ENCODE data around the gene TSPAN9.

Gene TSPAN9

DNA sequence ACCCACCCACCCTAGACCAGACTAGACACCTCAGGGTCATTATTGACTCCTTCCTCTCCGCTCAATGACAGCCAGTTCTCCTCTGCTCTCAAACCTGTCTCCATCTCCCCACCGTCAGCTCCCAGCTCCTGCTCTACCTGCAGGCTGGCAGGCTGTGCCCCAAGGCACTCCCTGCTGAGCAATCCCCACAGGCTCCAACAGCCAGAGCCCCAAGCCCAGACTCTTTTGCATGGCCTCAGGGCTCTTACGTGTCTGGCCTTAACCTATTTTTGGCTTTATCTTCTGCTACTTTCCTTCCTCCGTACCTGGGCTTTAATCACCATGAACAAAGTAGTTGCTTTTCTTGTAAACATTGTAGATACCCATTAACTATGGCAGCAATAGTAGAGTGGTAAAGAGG, 250.9 kb downstream of the TSPAN9 start:
- DNase-seq: no peak

DNA sequence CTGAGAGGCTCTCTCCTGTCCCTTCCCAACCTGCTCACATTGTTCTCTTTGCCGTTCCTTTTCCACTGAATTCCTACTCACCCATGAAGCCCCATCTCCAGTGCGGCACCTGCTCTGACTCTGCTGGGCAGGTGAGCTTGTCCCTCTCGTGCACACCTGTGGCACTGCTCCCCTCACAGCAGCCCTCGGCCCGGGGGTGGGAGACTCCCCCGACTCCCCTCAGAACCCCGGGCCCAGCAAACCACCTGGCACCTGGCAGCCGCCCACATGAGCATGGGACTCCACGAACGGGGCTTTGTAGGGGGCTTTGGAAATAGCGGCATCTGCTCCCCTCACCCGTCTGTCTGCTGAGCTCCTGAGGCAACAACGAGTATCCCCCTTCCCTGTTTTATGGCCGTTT, 251.4 kb downstream of the TSPAN9 start:
- no peak for DNase-seq

DNA sequence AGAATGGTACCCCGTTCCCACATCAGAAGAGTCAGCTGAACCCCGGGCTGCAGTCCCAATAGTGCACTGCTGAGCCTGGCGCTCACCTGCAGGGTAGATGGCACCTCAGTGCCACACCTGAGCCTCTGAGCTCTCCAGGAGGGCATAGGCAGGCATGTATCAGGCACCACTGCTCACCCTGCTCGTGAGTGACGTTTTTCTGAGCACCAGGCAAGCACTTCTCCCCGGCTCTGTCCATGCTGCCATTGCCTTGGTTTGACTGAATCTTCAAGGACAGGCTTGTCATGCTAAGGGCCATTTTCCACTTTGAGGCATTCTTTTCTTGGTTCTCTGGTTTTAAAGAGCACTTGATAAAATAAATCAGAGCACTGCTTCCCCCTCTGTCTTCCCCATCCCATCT, 252.2 kb downstream of the TSPAN9 start:
- DNase-seq: no peak

DNA sequence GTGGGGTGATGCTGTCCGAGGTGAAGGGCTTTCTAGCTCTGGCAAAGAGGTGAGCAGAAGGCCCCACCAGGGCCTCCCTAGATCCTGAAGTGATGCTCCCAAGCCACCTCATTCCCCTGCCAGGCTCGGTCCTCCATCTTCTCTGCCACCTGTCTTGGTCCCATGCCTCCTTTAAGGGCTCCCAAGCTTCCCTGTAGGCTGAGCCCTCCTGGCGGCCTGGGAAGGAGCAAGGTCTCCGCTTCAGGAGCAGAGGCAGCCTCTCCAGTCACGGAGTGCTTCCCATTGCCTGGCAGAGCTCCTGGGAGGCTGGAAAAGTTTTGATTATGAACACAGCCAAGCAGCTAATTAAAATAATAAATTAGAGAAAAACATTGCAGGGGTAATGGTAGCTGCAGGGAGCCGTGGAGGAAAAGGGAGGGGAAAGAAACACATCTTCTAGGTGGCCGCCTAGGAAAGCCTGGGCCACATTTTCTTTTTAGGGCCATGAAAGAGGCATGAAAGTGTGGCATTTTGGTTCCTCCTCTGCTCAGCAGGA, 253.9 kb downstream of the TSPAN9 start:
- DNase-seq: no peak

DNA sequence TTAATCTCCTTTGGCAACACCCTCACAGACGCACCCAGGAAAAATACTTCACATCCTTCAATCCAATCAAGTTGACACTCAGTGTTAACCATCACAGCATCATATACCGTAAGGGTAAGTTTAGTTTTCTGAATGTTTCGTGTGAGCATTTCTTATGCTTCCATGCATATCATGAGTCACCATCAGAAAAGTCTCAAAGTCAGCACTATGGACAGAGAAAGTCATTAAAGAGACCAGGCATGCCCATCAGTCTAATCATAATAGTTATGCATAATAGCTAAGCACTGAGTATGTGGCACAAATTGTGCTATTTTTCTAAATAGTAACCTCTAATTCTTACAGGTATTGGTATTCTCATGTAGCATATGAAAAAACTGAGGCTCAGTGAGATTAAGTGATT, 255.0 kb downstream of the TSPAN9 start:
- no peak for DNase-seq

DNA sequence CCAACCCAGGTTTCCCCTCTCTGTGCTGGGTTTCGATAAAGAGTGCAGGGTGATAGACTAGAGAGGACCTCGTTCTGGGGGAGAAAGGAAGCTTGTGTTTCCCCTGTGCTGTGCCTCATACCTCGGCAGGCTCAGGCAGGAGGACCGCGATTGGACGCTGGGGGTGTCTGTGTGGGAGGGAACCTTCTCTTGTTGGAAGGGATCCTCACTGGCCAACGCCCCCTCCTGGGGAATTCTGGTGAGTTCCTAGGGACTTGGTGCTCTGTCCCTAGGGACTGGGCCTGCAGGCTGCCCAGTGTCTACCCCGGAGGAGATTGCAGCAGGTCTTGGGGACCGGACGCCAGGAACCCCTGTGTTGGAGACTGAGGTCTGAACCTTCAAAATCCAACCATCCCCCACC, 256.4 kb downstream of the TSPAN9 start:
- DNase-seq: no peak

DNA sequence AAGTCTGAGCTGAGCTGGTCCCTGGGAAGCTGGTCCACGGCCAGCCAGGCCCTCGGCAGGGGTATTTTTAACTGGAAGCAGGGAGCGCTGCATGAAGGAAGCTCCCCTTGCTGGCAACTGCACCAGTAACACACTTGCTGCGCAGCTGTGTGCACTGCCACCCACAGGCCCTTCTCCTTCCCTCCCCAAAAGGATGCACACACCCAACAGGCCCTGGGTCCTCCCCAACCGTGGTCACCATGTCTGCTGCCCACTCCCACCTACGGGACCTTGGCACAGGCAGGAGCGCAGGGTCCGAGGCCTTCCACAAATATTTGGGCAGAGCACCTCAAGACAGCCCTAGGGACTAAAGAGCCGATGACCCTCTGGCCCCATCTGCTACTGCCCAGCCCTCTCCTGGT, 256.8 kb downstream of the TSPAN9 start:
- no peak for DNase-seq

DNA sequence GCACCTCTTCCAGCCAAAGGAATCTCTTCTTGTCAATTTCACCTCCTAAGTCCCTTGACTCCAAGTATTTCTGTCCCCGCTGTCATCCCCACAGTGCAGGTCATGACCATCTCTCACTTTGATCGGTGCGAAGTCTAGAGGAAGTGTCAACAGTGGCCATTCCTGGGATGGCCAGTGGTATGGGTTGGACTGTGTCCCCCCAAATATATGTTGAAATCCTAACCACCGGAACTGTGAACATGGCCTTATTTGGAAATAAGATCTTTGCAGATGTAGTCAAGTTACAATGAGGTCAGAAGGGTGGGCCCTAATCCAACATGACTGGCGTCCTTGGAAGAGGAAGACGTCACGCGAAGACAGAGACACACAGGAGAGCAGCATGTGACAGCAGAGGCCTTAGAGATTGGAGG, 257.9 kb downstream of the TSPAN9 start:
- no peak for DNase-seq
